NB4 (cell line): Measurements from ENCODE around the gene LRIG1.

Experiments used
- DNase-seq: peaks from one replicate; pipeline ENCODE4 v3.0.0; 2010; ENCODE audit warnings: low read depth
- H3K4me3 ChIP-seq: one replicate; pipeline ENCODE4 v1.5.1; 2011; ENCODE audit warnings: mild to moderate bottlenecking, low read depth, low read length, moderate library complexity
- CTCF ChIP-seq: IDR thresholded peaks from one replicate; pipeline ENCODE4 v1.5.1; 2012; ENCODE audit warnings: low read depth, low read length
- MAX ChIP-seq: IDR thresholded peaks from 2 replicates; pipeline ENCODE4 v1.6.1; 2011; ENCODE audit warnings: low read depth, low read length
- MYC ChIP-seq: IDR thresholded peaks from 2 replicates; pipeline ENCODE4 v1.6.1; 2011; ENCODE audit warnings: low read depth, low read length
- POLR2A ChIP-seq: IDR thresholded peaks from 2 replicates; pipeline ENCODE4 v1.6.1; 2011; ENCODE audit warnings: mild to moderate bottlenecking; ENCODE audit not compliant: insufficient read length; ENCODE audit errors: extremely low read depth

The LRIG1 gene

GRCh38 chr3:66500576-66501482, at the start of gene LRIG1:
TSS of gene LRIG1 (minus strand) at chr3:66501022. CDS start at chr3:66500407, 615 bp downstream.
- TF ChIP-seq POLR2A = no peak
- peak; percentile 73 for DNase-seq
- H3K4me3 ChIP-seq = no peak within 1 kb of the TSS

- no peak for DNase-seq
- no peak overlapping the region for H3K4me3 ChIP-seq
- no peak for TF ChIP-seq MYC
These were observed 44.0 kb upstream of the LRIG1 start for GRCh38 chr3:66544619-66545429.

- TF ChIP-seq CTCF = no peak
- TF ChIP-seq MYC = no peak
- no peak for TF ChIP-seq POLR2A
- no peak for TF ChIP-seq MAX
- DNase-seq = no peak
- no peak overlapping the region for H3K4me3 ChIP-seq
These were observed 41.3 kb upstream of the LRIG1 start for GRCh38 chr3:66542153-66542552.

GRCh38 chr3:66539466-66539989, 38.7 kb upstream of the LRIG1 start:
- no peak for DNase-seq
- no peak overlapping the region for H3K4me3 ChIP-seq
- TF ChIP-seq MAX (no peak), MYC (no peak), CTCF (no peak), POLR2A (no peak)

- no peak overlapping the region for H3K4me3 ChIP-seq
- TF ChIP-seq MYC = no peak
- no peak for TF ChIP-seq MAX
- no peak for TF ChIP-seq POLR2A
- TF ChIP-seq CTCF = no peak
- DNase-seq = no peak
These were observed 37.6 kb upstream of the LRIG1 start for GRCh38 chr3:66538390-66538789.

- TF ChIP-seq MYC (no peak), CTCF (no peak), POLR2A (no peak), MAX (no peak)
- DNase-seq = no peak
- no peak overlapping the region for H3K4me3 ChIP-seq
These were observed 36.9 kb upstream of the LRIG1 start for GRCh38 chr3:66537735-66538134.

GRCh38 chr3:66536791-66537190, 36.0 kb upstream of the LRIG1 start:
- H3K4me3 ChIP-seq = no peak overlapping the region
- TF ChIP-seq MYC (no peak), POLR2A (no peak), CTCF (no peak), MAX (no peak)
- DNase-seq = no peak
